ENCODE data around the gene MTMR12.

- no peak for TF ChIP-seq EZH2 (IDR thresholded peaks at IDR 0.05)
- TF ChIP-seq POLR2AphosphoS5 (IDR thresholded peaks at IDR 0.05; ENCODE audit: borderline replicate concordance, low read depth, low read length) = no peak
- no peak for TF ChIP-seq FOXP2 (optimal IDR thresholded peaks at IDR 0.05; ENCODE audit: control extremely low read depth, extremely low read length, insufficient read depth)
Observed at GRCh38 chr5:32360906-32361305, 48.2 kb upstream of the MTMR12 start.

Measured in SK-N-MC (cell line).